Epithelial cell of alveolus of lung (primary cell): ENCODE measurements around the gene DMAC1. TPM values are rescaled to one million over a fixed set of nuclear protein-coding genes. Genes with fewer than 3 reads are reported as not detected.

ENCODE experiments used
- total RNA-seq: library from RNA; depleted of rRNA; stranded (reverse); fragments of >200 nt; gene quantifications from 2 replicates; pipeline ENCODE4 v1.2.1, GENCODE V29; 2015

DMAC1 gene
- total RNA-seq: 18.1 and 18.4 TPM in 2 replicates

GRCh38 chr9:7799234-7799943 is at the start of gene DMAC1:
TSS of gene DMAC1 (minus strand) at chr9:7799778. CDS start at chr9:7799734, 44 bp downstream.

